Astrocyte (in vitro differentiated cells and primary cell): ENCODE measurements around the gene GPR26. TPM values are rescaled to one million over a fixed set of nuclear protein-coding genes. Genes with fewer than 3 reads are reported as not detected.

Experiments
- DNase-seq: peaks from one replicate; pipeline ENCODE4 v3.0.0-alpha.2; 2010; ENCODE audit warnings: low read depth
- FAIRE-seq: peaks from 2 replicates; lab custom pipeline; 2011; peaks lifted over from hg19 to GRCh38; lab: Jason Lieb, UNC
- H2AFZ ChIP-seq: 2 replicates; pipeline ENCODE4 v1.6.0; 2012; ENCODE audit warnings: low read depth, low read length, inconsistent platforms
- H3K27ac ChIP-seq: 2 replicates; pipeline ENCODE4 v1.5.1; 2011; ENCODE audit warnings: low read depth, low read length, inconsistent platforms
- H3K27me3 ChIP-seq: 2 replicates; pipeline ENCODE4 v1.6.0; 2011; ENCODE audit warnings: low read length, inconsistent platforms; ENCODE audit not compliant: insufficient read depth
- H3K36me3 ChIP-seq: 2 replicates; pipeline ENCODE4 v1.5.1; 2011; ENCODE audit warnings: low read length, inconsistent platforms; ENCODE audit not compliant: insufficient read depth
- H3K4me1 ChIP-seq: 2 replicates; pipeline ENCODE4 v1.5.1; 2011; ENCODE audit warnings: low read length, inconsistent platforms; ENCODE audit not compliant: insufficient read depth
- H3K4me2 ChIP-seq: 2 replicates; pipeline ENCODE4 v1.6.0; 2012; ENCODE audit warnings: low read length, inconsistent platforms
- H3K4me3 ChIP-seq: 2 replicates; pipeline ENCODE4 v1.5.1; 2011; ENCODE audit warnings: low read depth, mild to moderate bottlenecking, low read length, inconsistent platforms; ENCODE audit not compliant: insufficient read depth
- H3K79me2 ChIP-seq: 2 replicates; pipeline ENCODE4 v1.6.0; 2012; ENCODE audit warnings: mild to moderate bottlenecking, low read length, inconsistent platforms; ENCODE audit not compliant: insufficient read depth
- H3K9ac ChIP-seq: 2 replicates; pipeline ENCODE4 v1.6.0; 2012; ENCODE audit warnings: mild to moderate bottlenecking, low read length, inconsistent platforms
- H3K9me3 ChIP-seq: 2 replicates; pipeline ENCODE4 v1.5.1; 2012; ENCODE audit warnings: low read depth, mild to moderate bottlenecking, low read length, inconsistent platforms; ENCODE audit not compliant: insufficient read depth
- H4K20me1 ChIP-seq: 2 replicates; pipeline ENCODE4 v1.6.0; 2012; ENCODE audit warnings: low read length, inconsistent platforms; ENCODE audit not compliant: insufficient read depth
- H3K27ac Mint-ChIP-seq: one replicate; pipeline ENCODE4 v1.8.0; 2021; ENCODE audit warnings: mild to moderate bottlenecking, mixed read lengths; ENCODE audit not compliant: unreplicated experiment
- H3K27me3 Mint-ChIP-seq: one replicate; pipeline ENCODE4 v1.8.0; 2021; ENCODE audit warnings: low read depth, mixed read lengths; ENCODE audit not compliant: unreplicated experiment
- H3K36me3 Mint-ChIP-seq: one replicate; pipeline ENCODE4 v1.8.0; 2021; ENCODE audit warnings: low read depth, mixed read lengths; ENCODE audit not compliant: unreplicated experiment
- H3K4me1 Mint-ChIP-seq: one replicate; pipeline ENCODE4 v1.8.0; 2021; ENCODE audit warnings: low read depth, mixed read lengths; ENCODE audit not compliant: unreplicated experiment
- H3K4me3 Mint-ChIP-seq: one replicate; pipeline ENCODE4 v1.8.0; 2021; ENCODE audit warnings: mild to moderate bottlenecking, moderate library complexity, mixed read lengths; ENCODE audit not compliant: unreplicated experiment
- H3K9me3 Mint-ChIP-seq: one replicate; pipeline ENCODE4 v1.8.0; 2021; ENCODE audit warnings: mild to moderate bottlenecking, mixed read lengths; ENCODE audit not compliant: unreplicated experiment
- EZH2 ChIP-seq: IDR thresholded peaks from 2 replicates; pipeline ENCODE4 v1.6.1; 2012; ENCODE audit warnings: mild to moderate bottlenecking, low read length, inconsistent platforms; ENCODE audit not compliant: insufficient read depth
- total RNA-seq: library from RNA; stranded (reverse); gene quantifications from 2 replicates; pipeline ENCODE4 v1.2.1, GENCODE V29; 2021
- TF ChIP-seq, protein P1 (sequence below): IDR thresholded peaks from 2 replicates; pipeline ENCODE4 v1.5.1; 2011; ENCODE audit warnings: low read depth, mild to moderate bottlenecking, inconsistent platforms, low read length, moderate library complexity; ENCODE audit not compliant: insufficient read depth

Gene GPR26
- total RNA-seq, 1 donor from 2014 or later: 0.09 TPM

DNA sequence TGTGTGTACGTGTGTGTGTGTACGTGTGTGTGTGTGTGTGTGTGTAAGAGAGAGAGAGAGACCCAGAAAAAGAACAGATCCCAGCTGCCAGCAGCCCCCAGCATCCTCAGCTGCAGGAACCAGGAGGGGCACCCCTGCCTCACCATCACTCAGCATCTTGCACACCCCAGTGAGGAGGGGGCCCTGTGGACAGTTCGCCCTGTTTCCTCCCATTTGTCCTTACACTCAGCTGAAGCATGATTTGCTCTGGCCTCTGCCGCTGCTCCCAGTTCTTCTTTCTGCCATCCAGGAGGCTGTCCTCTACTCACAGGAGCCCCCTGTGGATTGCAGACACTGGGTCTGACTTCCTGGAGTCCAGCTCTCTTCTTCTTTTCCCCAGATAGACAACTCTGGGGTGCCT is 9.7 kb downstream of the GPR26 start:
- Histone ChIP-seq H2AFZ (no peak overlapping the region), H3K4me3 (no peak overlapping the region), H3K4me2 (no peak overlapping the region), H3K27me3 (no peaks in the 10 kb centered on the region), H3K79me2 (no peaks in the 10 kb centered on the region), H3K4me1 (no peaks in the 10 kb centered on the region), H3K36me3 (no peaks in the 10 kb centered on the region), H3K9me3 (no peaks in the 10 kb centered on the region), H3K9ac (no peak overlapping the region), H3K27ac (no peak overlapping the region), H4K20me1 (no peaks in the 10 kb centered on the region)
- peaks cover 3% of the 10 kb centered on the region for H3K36me3 Mint-ChIP-seq
- H3K4me1 Mint-ChIP-seq: peaks cover 6% of the 10 kb centered on the region
- TF ChIP-seq, protein P1, sequence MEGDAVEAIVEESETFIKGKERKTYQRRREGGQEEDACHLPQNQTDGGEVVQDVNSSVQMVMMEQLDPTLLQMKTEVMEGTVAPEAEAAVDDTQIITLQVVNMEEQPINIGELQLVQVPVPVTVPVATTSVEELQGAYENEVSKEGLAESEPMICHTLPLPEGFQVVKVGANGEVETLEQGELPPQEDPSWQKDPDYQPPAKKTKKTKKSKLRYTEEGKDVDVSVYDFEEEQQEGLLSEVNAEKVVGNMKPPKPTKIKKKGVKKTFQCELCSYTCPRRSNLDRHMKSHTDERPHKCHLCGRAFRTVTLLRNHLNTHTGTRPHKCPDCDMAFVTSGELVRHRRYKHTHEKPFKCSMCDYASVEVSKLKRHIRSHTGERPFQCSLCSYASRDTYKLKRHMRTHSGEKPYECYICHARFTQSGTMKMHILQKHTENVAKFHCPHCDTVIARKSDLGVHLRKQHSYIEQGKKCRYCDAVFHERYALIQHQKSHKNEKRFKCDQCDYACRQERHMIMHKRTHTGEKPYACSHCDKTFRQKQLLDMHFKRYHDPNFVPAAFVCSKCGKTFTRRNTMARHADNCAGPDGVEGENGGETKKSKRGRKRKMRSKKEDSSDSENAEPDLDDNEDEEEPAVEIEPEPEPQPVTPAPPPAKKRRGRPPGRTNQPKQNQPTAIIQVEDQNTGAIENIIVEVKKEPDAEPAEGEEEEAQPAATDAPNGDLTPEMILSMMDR: no peak
- no peak for TF ChIP-seq EZH2
- H3K4me3 Mint-ChIP-seq: no peak overlapping the region
- no peaks in the 10 kb centered on the region for H3K9me3 Mint-ChIP-seq
- peaks cover 65% of the 10 kb centered on the region for H3K27me3 Mint-ChIP-seq
- DNase-seq: no peak
- FAIRE-seq: no peak
- no peak overlapping the region for H3K27ac Mint-ChIP-seq

DNA sequence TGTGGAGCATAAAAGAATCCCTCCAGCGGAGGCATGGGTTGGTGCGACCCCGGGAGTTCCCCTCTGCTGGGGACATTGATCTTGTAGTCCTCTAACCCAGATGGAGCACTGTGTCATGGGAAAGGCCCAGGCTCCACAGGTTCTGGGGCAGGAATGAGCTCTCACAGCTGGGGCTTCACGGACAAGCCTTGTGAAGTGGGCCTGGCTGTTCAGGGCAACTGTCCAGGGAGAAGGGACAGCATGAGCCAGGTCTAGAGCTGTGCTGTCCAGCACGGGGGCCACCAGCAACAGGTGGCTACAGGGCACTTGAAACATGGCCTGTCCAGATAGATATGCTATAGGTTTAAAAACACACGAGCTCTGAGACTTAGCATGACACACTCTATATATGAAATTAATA is 11.4 kb downstream of the GPR26 start:
- no peaks in the 10 kb centered on the region for H3K9me3 Mint-ChIP-seq
- Histone ChIP-seq H3K4me1 (no peaks in the 10 kb centered on the region), H2AFZ (no peak overlapping the region), H3K79me2 (no peaks in the 10 kb centered on the region), H3K27me3 (no peaks in the 10 kb centered on the region), H3K36me3 (no peaks in the 10 kb centered on the region), H3K4me3 (no peak overlapping the region), H4K20me1 (no peaks in the 10 kb centered on the region), H3K9me3 (no peaks in the 10 kb centered on the region), H3K9ac (no peak overlapping the region), H3K4me2 (no peak overlapping the region), H3K27ac (no peak overlapping the region)
- no peaks in the 10 kb centered on the region for H3K4me1 Mint-ChIP-seq
- H3K36me3 Mint-ChIP-seq: no peaks in the 10 kb centered on the region
- no peak for DNase-seq
- TF ChIP-seq EZH2: no peak
- TF ChIP-seq, protein P1: no peak
- FAIRE-seq: no peak
- no peak overlapping the region for H3K27ac Mint-ChIP-seq
- H3K4me3 Mint-ChIP-seq: no peak overlapping the region
- H3K27me3 Mint-ChIP-seq: peaks cover 58% of the 10 kb centered on the region

DNA sequence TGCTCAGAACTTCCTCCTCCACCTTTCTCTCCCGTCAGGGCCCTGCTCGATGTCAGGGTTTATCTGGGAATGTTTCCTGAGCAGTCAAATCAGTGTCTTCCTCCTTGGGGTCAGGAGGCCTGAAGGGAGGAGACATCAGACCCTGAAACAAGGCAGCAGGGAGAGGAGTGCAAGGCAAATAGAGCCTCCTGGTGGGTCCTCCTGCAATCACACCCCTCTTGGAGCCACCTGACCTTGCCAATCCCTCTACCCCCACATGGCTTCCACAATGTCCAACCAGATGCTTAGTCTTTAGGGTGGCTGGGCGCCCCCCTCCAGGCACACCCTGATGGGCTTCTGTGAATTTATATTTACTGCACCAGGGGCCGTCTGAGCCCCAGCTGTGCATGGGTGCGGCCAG is 12.2 kb downstream of the GPR26 start:
- no peaks in the 10 kb centered on the region for H3K9me3 ChIP-seq

More for the DNA sequence above, 12.2 kb downstream of the GPR26 start:
- Histone ChIP-seq H3K79me2 (no peaks in the 10 kb centered on the region), H3K27me3 (no peaks in the 10 kb centered on the region), H3K36me3 (no peaks in the 10 kb centered on the region), H3K4me2 (no peak overlapping the region), H2AFZ (no peak overlapping the region), H3K27ac (no peak overlapping the region), H4K20me1 (no peaks in the 10 kb centered on the region), H3K9ac (no peak overlapping the region), H3K4me3 (no peak overlapping the region), H3K4me1 (no peaks in the 10 kb centered on the region)
- TF ChIP-seq, protein P1: no peak
- TF ChIP-seq EZH2: no peak
- no peak for DNase-seq
- Mint-ChIP-seq H3K36me3 (no peaks in the 10 kb centered on the region), H3K27me3 (peaks cover 60% of the 10 kb centered on the region), H3K4me3 (no peak overlapping the region), H3K27ac (no peak overlapping the region), H3K9me3 (no peaks in the 10 kb centered on the region), H3K4me1 (no peaks in the 10 kb centered on the region)
- FAIRE-seq: no peak
